Dendritic cell treated with granulocyte-macrophage colony-stimulating factor and Interleukin-4, amounts not matched to agents 40 ng/mL and 50 ng/mL, for 4 days (primary cell): ENCODE results near the gene POLR1C.

Experiments
- H3K27ac Mint-ChIP-seq: one replicate; pipeline ENCODE4 v1.8.0; 2022; ENCODE audit warnings: mild to moderate bottlenecking, mixed read lengths
- H3K27me3 Mint-ChIP-seq: one replicate; pipeline ENCODE4 v1.8.0; 2022; ENCODE audit warnings: mild to moderate bottlenecking, mixed read lengths
- H3K36me3 Mint-ChIP-seq: one replicate; pipeline ENCODE4 v1.8.0; 2022; ENCODE audit warnings: low read depth, mixed read lengths
- H3K4me1 Mint-ChIP-seq: one replicate; pipeline ENCODE4 v1.8.0; 2022; ENCODE audit warnings: low read depth, mixed read lengths
- H3K4me3 Mint-ChIP-seq: one replicate; pipeline ENCODE4 v1.8.0; 2022; ENCODE audit warnings: mild to moderate bottlenecking, moderate library complexity, mixed read lengths
- H3K9me3 Mint-ChIP-seq: one replicate; pipeline ENCODE4 v1.8.0; 2022; ENCODE audit warnings: mixed read lengths
- intact Hi-C: fragments of 100-400 bp; cut with micrococcal nuclease; formaldehyde crosslinking; loops from one replicate; pipeline ENCODE4 v1.15.0; 2022

Gene POLR1C

GRCh38 chr6:43481591-43482236 is 35.2 kb upstream of the POLR1C start:
- no peaks in the 10 kb centered on the region for H3K9me3 Mint-ChIP-seq
- H3K4me1 Mint-ChIP-seq, result peaks cover 40% of the 10 kb centered on the region
- no peaks in the 10 kb centered on the region for H3K27me3 Mint-ChIP-seq
- intact Hi-C loops, result no loop called here
- H3K36me3 Mint-ChIP-seq, result peaks cover 42% of the 10 kb centered on the region
- no peak overlapping the region for H3K27ac Mint-ChIP-seq
- H3K4me3 Mint-ChIP-seq, result no peak overlapping the region

DNA sequence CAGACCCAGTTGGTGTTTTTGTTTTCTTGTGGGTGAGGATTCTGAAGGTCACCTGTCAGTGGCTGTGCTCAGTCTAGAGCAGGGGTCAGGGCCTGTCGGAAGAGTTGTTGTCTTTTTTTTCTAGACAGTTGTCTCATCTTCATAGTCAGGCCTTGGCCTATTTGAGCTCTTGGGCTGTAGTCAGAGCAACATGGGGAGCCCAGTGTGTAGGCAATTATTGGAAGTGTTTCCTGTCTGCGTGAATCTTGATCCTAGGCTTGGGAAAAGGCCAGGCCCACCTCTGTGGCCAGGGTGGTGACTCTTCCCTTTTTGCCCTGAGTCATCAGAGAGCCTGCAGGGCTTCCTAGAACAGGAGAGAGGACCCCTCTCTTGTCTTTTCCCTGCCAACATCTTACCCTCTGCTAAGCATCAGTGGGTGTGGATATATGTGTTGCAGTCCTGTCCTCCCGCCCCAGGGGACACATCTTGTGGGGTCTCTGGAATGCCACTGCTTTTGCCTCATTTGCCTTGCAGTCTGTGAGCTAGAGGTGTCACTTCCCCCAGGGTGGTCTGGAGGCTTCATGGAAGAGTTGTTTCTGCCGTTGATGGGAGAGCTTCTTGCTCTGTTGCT is 28.1 kb upstream of the POLR1C start:
- Mint-ChIP-seq H3K27ac (peak overlapping the region; percentile 20), H3K4me1 (peaks cover 24% of the 10 kb centered on the region), H3K9me3 (no peaks in the 10 kb centered on the region), H3K36me3 (peaks cover 33% of the 10 kb centered on the region), H3K27me3 (no peaks in the 10 kb centered on the region), H3K4me3 (no peak overlapping the region)
- intact Hi-C loops, result no loop called here

- Mint-ChIP-seq H3K4me3 (no peak overlapping the region), H3K4me1 (peaks cover 31% of the 10 kb centered on the region), H3K27ac (peak overlapping the region; percentile 20), H3K36me3 (peaks cover 38% of the 10 kb centered on the region), H3K27me3 (no peaks in the 10 kb centered on the region), H3K9me3 (no peaks in the 10 kb centered on the region)
- intact Hi-C loops, result loop anchor here (10.0 kb wide), 1 partner anchor 135 kb away; no protein-coding TSS in a partner anchor
These were observed 27.4 kb upstream of the POLR1C start for GRCh38 chr6:43489277-43490072.

DNA sequence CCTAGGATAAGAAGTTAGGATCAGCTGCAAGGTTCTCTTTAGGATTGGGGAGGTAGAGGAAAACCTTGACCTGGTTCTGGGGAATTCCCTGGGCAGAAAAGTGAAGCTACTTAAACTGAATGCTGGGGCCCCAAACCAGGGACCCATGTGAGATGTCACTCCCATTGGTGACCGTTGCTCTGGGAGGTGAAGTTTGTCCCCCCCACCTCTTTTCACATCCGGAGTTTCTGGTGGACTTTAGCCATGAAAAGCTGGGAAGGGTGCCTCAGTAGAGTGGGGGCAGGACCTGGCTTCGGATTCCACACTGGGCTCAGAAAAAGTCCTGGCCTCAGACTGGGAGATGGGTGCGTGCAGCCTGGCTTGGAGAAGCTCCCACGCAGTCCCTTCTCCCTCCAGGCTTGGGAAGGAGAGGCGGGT is 26.4 kb upstream of the POLR1C start:
- intact Hi-C loops, result loop anchor here (10.0 kb wide), 1 partner anchor 136 kb away; no protein-coding TSS in a partner anchor

DNA sequence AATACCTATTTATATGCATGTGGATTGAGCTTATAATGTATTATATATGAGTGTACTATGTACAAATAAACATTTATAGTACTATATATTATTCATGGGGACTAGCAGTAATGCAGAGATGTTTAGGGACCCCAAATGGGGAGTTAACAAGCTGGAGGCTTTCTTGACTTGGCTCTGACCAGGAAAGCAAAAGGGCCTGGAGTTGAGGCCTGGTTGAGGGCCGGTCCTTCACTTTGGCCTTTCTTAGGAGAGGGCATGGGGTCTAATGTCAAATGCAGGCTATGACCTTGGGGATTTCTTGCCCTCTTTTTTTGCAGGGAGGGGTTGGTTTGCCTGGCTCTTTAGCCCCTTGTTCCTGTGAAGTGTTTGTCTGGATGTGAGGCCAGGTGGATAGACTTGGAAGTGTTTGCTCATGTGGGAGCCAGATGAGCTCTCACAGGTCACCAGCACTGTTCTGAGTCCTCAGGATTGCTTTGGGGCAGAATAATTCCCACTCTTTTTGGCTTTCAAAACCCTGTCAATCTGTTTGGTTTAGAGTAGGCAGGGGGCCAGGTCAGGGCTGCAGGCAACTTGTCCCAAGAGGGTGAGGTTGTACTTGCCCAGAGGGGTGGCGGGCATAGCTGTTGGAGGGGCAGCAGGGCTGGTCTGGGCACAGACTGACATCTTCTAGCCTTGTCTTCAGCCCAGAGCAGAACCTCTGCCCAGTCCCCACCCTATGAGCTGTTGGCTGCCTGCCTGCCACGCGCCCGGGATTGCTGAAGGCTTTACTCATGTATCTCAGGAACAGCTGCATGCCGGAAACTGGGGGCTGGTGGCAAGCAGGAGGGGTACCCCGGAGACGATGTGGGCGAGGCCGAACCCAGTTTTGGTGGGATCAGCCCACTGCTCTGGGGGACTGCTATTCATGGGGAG is 24.9 kb upstream of the POLR1C start:
- H3K36me3 Mint-ChIP-seq, result peaks cover 35% of the 10 kb centered on the region
- intact Hi-C loops, result loop anchor here (10.0 kb wide), 1 partner anchor 137 kb away; no protein-coding TSS in a partner anchor
- H3K27me3 Mint-ChIP-seq, result no peaks in the 10 kb centered on the region
- peaks cover 42% of the 10 kb centered on the region for H3K4me1 Mint-ChIP-seq
- no peaks in the 10 kb centered on the region for H3K9me3 Mint-ChIP-seq
- no peak overlapping the region for H3K4me3 Mint-ChIP-seq
- no peak overlapping the region for H3K27ac Mint-ChIP-seq

More for the DNA sequence above, 26.4 kb upstream of the POLR1C start:
- no peak overlapping the region for H3K4me3 Mint-ChIP-seq
- H3K36me3 Mint-ChIP-seq, result peaks cover 36% of the 10 kb centered on the region
- no peak overlapping the region for H3K27ac Mint-ChIP-seq
- H3K9me3 Mint-ChIP-seq, result no peaks in the 10 kb centered on the region
- H3K27me3 Mint-ChIP-seq, result no peaks in the 10 kb centered on the region
- H3K4me1 Mint-ChIP-seq, result peaks cover 41% of the 10 kb centered on the region

DNA sequence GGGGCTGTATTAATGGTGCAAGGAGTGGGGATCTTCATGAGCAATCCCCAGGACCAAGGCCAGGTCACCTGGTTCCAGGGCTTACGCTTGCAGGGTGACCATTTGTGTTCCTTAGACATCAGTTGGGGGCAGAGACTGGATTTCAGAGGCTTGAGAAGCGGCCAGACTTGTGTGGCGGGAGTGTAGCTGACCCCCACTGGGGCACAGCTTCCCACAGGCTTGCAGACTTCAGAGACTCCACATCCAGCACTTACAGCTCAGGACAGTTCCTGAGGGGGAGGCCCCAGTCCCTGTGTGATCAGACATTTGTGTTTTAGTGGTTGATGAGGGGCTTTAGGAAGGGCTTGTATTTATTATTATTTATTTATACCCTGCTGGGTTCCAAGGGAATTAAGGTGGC is 24.2 kb upstream of the POLR1C start:
- Mint-ChIP-seq H3K27me3 (no peaks in the 10 kb centered on the region), H3K9me3 (no peaks in the 10 kb centered on the region), H3K4me1 (peaks cover 42% of the 10 kb centered on the region), H3K27ac (no peak overlapping the region), H3K4me3 (no peak overlapping the region), H3K36me3 (peaks cover 40% of the 10 kb centered on the region)
- intact Hi-C loops, result loop anchor here (10.0 kb wide), 1 partner anchor 138 kb away; no protein-coding TSS in a partner anchor

DNA sequence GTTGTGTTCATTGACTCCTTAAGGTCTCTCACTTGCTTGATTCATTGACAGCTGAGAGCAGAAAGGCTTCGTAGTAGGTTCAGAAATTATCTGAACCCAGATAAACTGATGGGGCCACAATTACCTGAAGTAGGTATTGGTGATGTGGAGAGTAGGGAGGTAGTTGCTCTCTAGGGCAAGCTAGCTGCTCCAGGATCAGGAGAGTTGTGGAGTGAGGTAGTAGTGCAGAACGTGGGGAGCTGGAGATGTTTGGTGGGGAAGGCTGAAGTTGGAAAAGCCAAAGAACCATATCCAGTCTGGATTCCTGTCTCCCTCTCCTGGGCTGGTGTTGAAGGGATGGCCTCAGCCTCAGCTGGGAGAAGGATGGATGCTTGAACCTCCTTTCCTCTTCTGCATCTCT is 23.7 kb upstream of the POLR1C start:
- H3K4me1 Mint-ChIP-seq, result peaks cover 38% of the 10 kb centered on the region
- H3K27me3 Mint-ChIP-seq, result no peaks in the 10 kb centered on the region
- H3K27ac Mint-ChIP-seq, result no peak overlapping the region
- intact Hi-C loops, result loop anchor here (10.0 kb wide), 1 partner anchor 138 kb away; no protein-coding TSS in a partner anchor
- no peaks in the 10 kb centered on the region for H3K9me3 Mint-ChIP-seq
- no peak overlapping the region for H3K4me3 Mint-ChIP-seq
- H3K36me3 Mint-ChIP-seq, result peaks cover 40% of the 10 kb centered on the region

GRCh38 chr6:43493833-43494232 is 23.1 kb upstream of the POLR1C start:
- H3K4me3 Mint-ChIP-seq, result no peak overlapping the region
- H3K27ac Mint-ChIP-seq, result no peak overlapping the region
- intact Hi-C loops, result loop anchor here (10.0 kb wide), 1 partner anchor 139 kb away; no protein-coding TSS in a partner anchor

DNA sequence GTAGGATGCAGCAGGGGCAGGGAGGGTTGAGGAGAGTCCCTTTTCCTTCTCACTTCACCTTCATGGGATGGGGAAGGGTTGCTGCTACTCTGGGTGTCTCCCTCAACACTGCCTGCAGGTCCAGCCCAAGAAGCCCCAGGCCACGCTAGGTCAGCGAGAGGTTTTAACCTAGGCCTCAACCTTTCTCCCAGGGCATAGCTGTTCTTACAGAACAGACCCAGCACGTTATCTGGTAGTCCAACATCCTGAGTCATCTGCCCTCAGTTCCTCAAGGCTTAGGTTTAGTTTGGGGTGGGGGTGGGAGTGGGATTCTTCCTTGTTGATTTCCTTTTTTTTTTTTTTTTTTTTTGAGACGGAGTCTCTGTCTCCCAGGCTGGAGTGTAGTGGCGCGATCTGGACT is 22.6 kb upstream of the POLR1C start:
- Mint-ChIP-seq H3K4me3 (no peak overlapping the region), H3K36me3 (peaks cover 48% of the 10 kb centered on the region), H3K27me3 (no peaks in the 10 kb centered on the region), H3K27ac (no peak overlapping the region), H3K9me3 (no peaks in the 10 kb centered on the region), H3K4me1 (peaks cover 31% of the 10 kb centered on the region)
- intact Hi-C loops, result loop anchor here (10.0 kb wide), 1 partner anchor 140 kb away; no protein-coding TSS in a partner anchor

More at GRCh38 chr6:43493833-43494232, 23.1 kb upstream of the POLR1C start:
- H3K4me1 Mint-ChIP-seq, result peaks cover 32% of the 10 kb centered on the region
- no peaks in the 10 kb centered on the region for H3K27me3 Mint-ChIP-seq
- no peaks in the 10 kb centered on the region for H3K9me3 Mint-ChIP-seq
- H3K36me3 Mint-ChIP-seq, result peaks cover 44% of the 10 kb centered on the region

GRCh38 chr6:43494766-43495165 is 22.1 kb upstream of the POLR1C start:
- Mint-ChIP-seq H3K9me3 (no peaks in the 10 kb centered on the region), H3K4me3 (no peak overlapping the region), H3K4me1 (peaks cover 31% of the 10 kb centered on the region), H3K36me3 (peaks cover 53% of the 10 kb centered on the region), H3K27ac (peak overlapping the region; percentile 38), H3K27me3 (no peaks in the 10 kb centered on the region)
- intact Hi-C loops, result loop anchor here (10.0 kb wide), 1 partner anchor 140 kb away; no protein-coding TSS in a partner anchor

- H3K9me3 Mint-ChIP-seq, result no peaks in the 10 kb centered on the region
- H3K4me3 Mint-ChIP-seq, result no peak overlapping the region
- intact Hi-C loops, result loop anchor here (10.0 kb wide), 1 partner anchor 141 kb away; no protein-coding TSS in a partner anchor
- peaks cover 26% of the 10 kb centered on the region for H3K4me1 Mint-ChIP-seq
- H3K36me3 Mint-ChIP-seq, result peaks cover 60% of the 10 kb centered on the region
- peak overlapping the region; percentile 38 for H3K27ac Mint-ChIP-seq
- no peaks in the 10 kb centered on the region for H3K27me3 Mint-ChIP-seq
These were observed 21.4 kb upstream of the POLR1C start for GRCh38 chr6:43495409-43495941.

DNA sequence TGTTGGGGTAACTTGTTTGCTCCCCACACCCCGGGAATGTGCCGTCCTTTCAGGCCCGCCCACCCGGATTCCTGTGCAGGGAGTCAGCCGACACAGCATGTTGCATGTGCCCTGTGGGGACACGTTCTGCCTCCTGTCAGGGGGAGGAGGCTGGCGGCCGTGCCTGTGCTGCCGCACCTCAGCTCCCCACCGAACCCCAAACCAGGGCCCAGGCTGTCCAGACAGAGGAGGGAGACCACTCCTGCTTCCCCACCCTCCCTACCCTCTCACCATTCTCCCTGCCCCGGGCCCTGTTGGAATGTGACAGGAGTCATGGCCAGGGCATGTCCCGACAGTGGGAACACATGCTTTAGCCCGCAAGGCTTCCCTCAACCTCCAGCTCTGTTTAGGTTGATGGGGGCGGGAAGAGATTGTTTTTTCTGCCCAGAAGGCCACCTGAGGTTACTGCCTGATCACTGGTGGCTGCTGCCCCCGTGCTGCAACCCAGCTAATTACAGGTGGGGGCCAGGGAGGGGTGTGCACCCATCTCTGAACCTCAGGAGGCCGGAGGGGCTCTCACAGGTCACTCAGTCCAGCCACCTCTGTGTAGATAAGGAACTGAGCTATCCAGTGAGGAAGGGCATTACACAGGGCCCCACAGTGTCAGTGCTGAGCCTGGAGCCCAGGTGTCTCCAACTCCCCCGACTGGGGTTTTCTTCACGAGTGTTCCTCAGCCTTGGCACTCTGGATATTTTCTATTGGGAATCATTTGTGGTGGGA is 20.3 kb upstream of the POLR1C start:
- Mint-ChIP-seq H3K27ac (peak overlapping the region; percentile 5), H3K9me3 (no peaks in the 10 kb centered on the region)

More for the DNA sequence above, 20.3 kb upstream of the POLR1C start:
- intact Hi-C loops, result loop anchor here (10.0 kb wide), 1 partner anchor 142 kb away; no protein-coding TSS in a partner anchor
- Mint-ChIP-seq H3K36me3 (peaks cover 71% of the 10 kb centered on the region), H3K4me3 (no peak overlapping the region), H3K27me3 (no peaks in the 10 kb centered on the region), H3K4me1 (peaks cover 26% of the 10 kb centered on the region)
